ENCODE data around the gene METAP1.

METAP1 gene

DNA sequence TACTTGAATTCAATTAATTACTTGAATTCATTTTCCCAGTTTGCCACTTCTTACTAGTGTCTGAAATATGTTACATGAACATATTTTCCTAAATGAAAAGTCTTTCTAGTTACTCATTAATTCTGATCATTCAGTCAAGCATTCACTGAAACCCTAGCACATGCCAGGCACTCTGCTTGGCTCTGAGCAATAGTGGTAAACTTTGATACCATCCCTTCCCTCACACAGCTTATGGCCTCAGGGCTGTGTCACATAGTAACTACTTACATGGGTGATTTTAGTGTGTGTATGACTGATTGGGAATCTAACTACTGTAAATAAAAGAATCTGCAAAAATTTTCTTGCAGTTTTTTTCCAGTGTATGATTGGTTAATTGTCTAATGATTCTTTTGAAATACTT, 32.7 kb downstream of the METAP1 start:
- Histone ChIP-seq H3K27ac (ENCODE audit: low read length) (no peak overlapping the region), H3K27me3 (ENCODE audit: low read depth, low read length) (no peaks in the 10 kb centered on the region), H3K4me3 (ENCODE audit: low read depth in 1 of 2, low read length in 2 of 2) (no peak overlapping the region), H3K9me3 (ENCODE audit: control insufficient read depth in 1 of 2, low read length in 2 of 2) (no peaks in the 10 kb centered on the region), H3K36me3 (ENCODE audit: control insufficient read depth in 1 of 2, insufficient read depth in 2 of 2, low read length in 2 of 2) (peaks cover 0 to 6% of the 10 kb centered on the region in 2 donors), H3K4me1 (ENCODE audit: control insufficient read depth in 1 of 2, insufficient read depth in 2 of 2, low read length in 2 of 2) (no peaks in the 10 kb centered on the region)

DNA sequence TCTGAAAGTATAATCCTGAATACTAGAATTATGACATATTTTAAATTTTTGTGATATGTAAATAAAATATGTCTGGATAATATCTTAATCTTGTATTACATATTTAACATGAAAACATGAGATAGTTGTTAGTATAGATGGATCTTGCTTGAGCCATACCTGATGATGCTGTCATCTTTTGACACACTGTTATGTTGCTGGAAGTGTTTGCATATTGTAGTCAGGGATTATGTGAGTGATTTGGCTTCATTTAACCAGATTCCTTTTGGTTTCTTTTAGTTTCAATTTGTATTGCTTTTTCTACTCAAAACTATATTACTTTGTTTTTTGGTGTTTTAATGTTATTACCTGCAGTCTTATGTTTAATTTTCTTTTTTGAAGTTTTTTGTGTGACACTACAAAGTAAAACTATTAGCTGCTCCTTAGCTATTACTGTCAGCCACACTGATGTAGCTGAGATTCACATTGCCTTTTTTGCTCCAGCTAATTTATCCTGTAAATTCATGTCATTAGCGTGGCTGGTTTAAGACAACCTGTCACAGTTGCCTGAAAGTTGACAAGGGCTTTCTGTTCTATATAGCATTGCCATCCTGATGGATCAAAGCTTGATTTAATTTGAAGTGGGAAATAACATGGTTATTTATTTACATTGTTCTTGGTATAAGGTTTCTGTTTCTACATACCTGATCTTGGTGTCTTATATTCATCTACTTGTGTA, 33.7 kb downstream of the METAP1 start:
- H3K27ac ChIP-seq (ENCODE audit: low read length), result no peak overlapping the region
- no peaks in the 10 kb centered on the region for H3K27me3 ChIP-seq (ENCODE audit: low read depth, low read length)
- no peak overlapping the region for H3K4me3 ChIP-seq (ENCODE audit: low read depth in 1 of 2, low read length in 2 of 2)
- H3K36me3 ChIP-seq (ENCODE audit: control insufficient read depth in 1 of 2, insufficient read depth in 2 of 2, low read length in 2 of 2), result peaks cover 0 to 6% of the 10 kb centered on the region in 2 donors
- H3K4me1 ChIP-seq (ENCODE audit: control insufficient read depth in 1 of 2, insufficient read depth in 2 of 2, low read length in 2 of 2), result no peaks in the 10 kb centered on the region
- no peaks in the 10 kb centered on the region for H3K9me3 ChIP-seq (ENCODE audit: control insufficient read depth in 1 of 2, low read length in 2 of 2)

DNA sequence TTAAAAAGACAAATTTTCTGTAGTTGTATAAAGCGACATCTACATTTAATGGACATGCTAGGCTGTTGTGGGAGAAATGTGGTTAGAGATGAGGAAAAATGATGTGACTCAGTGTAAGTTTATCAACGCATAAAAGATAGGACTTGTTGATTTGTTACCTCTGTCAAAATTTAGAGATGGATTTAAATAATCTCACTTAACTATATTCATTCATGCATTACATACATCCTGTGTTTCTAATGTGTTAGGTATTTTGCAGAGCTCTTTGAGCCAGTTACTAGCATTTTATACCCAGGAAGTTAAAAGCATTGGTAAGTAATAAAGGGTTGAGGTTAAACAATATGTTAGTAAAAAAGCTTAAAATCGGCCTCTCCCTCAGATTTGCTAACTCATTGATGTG, 34.3 kb downstream of the METAP1 start:
- Histone ChIP-seq H3K27ac (ENCODE audit: low read length) (no peak overlapping the region), H3K9me3 (ENCODE audit: control insufficient read depth in 1 of 2, low read length in 2 of 2) (no peaks in the 10 kb centered on the region), H3K4me3 (ENCODE audit: low read depth in 1 of 2, low read length in 2 of 2) (no peak overlapping the region), H3K36me3 (ENCODE audit: control insufficient read depth in 1 of 2, insufficient read depth in 2 of 2, low read length in 2 of 2) (peaks cover 0 to 6% of the 10 kb centered on the region in 2 donors), H3K4me1 (ENCODE audit: control insufficient read depth in 1 of 2, insufficient read depth in 2 of 2, low read length in 2 of 2) (no peaks in the 10 kb centered on the region), H3K27me3 (ENCODE audit: low read depth, low read length) (no peaks in the 10 kb centered on the region)

DNA sequence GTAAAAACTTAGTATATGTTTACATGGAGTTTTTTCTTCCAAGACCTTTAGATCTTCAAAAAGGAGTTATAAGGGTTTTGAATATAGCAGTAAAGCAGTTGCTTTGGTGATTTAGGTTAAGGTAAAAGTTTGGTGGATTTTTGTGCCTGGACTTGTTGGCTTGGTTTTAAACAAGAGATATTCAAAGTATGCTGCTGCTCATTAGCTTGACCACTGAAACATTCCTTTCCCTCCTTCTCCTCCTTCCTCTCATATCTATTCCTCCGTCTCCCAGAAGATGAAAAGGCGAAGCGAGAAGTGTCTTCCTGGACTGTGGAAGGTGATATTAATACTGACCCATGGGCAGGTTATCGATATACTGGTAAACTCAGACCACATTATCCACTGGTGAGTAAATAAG, 38.4 kb downstream of the METAP1 start:
- Histone ChIP-seq H3K4me3 (ENCODE audit: low read depth in 1 of 2, low read length in 2 of 2) (no peak overlapping the region), H3K9me3 (ENCODE audit: control insufficient read depth in 1 of 2, low read length in 2 of 2) (peaks cover 3 to 7% of the 10 kb centered on the region in 2 donors), H3K36me3 (ENCODE audit: control insufficient read depth in 1 of 2, insufficient read depth in 2 of 2, low read length in 2 of 2) (peaks cover 0 to 18% of the 10 kb centered on the region in 2 donors)

DNA sequence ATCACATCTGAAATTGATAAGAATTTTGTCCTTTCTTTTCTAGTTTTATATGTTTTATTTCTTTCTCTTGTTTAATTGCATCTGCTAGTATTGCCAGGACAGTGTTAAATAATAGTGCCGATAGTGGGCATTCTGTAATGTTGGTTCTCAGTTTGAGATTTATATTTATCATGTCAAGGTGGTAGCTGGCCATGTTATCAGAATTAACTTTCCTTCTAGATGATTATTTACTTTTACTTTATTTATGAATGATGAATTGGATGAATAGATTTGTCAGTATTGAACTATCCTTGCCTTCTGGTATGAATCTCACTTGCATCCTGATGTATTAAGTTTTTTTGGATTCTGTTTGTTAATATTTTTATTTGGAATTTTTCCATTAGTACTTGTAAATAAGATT, 42.7 kb downstream of the METAP1 start:
- H3K9me3 ChIP-seq (ENCODE audit: control insufficient read depth in 1 of 2, low read length in 2 of 2), result peaks cover 3 to 7% of the 10 kb centered on the region in 2 donors
- H3K36me3 ChIP-seq (ENCODE audit: control insufficient read depth in 1 of 2, insufficient read depth in 2 of 2, low read length in 2 of 2), result peaks cover 0 to 15% of the 10 kb centered on the region in 2 donors
- no peaks in the 10 kb centered on the region for H3K27me3 ChIP-seq (ENCODE audit: low read depth, low read length)
- H3K4me3 ChIP-seq (ENCODE audit: low read depth in 1 of 2, low read length in 2 of 2), result no peak overlapping the region
- no peaks in the 10 kb centered on the region for H3K4me1 ChIP-seq (ENCODE audit: control insufficient read depth in 1 of 2, insufficient read depth in 2 of 2, low read length in 2 of 2)
- H3K27ac ChIP-seq (ENCODE audit: low read length), result no peak overlapping the region

More for the DNA sequence above, 38.4 kb downstream of the METAP1 start:
- no peak overlapping the region for H3K27ac ChIP-seq (ENCODE audit: low read length)
- no peaks in the 10 kb centered on the region for H3K4me1 ChIP-seq (ENCODE audit: control insufficient read depth in 1 of 2, insufficient read depth in 2 of 2, low read length in 2 of 2)
- no peaks in the 10 kb centered on the region for H3K27me3 ChIP-seq (ENCODE audit: low read depth, low read length)

DNA sequence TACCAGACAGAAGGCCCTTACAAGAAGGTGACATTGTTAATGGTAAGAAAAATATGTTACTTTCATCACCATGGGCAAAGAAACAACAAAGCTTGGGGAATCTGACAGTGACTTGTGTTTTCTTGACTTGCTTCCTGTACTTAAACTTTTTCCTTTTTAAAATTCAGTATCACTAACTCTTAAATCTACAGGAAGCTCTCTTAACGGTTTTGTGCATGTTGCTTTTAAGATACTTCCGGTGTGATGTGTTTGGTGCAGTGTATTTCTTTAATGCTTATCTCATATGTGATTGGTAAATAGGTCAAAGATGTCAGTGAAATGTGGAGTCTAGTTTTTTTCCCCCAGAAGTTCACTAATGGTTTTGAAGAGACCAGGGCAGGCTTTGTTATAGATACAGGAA, 47.8 kb downstream of the METAP1 start:
- no peak overlapping the region for H3K27ac ChIP-seq (ENCODE audit: low read length)
- H3K27me3 ChIP-seq (ENCODE audit: low read depth, low read length), result no peaks in the 10 kb centered on the region
- peaks cover 6 to 13% of the 10 kb centered on the region in 2 donors for H3K36me3 ChIP-seq (ENCODE audit: control insufficient read depth in 1 of 2, insufficient read depth in 2 of 2, low read length in 2 of 2)
- H3K4me1 ChIP-seq (ENCODE audit: control insufficient read depth in 1 of 2, insufficient read depth in 2 of 2, low read length in 2 of 2), result no peaks in the 10 kb centered on the region
- no peak overlapping the region for H3K4me3 ChIP-seq (ENCODE audit: low read depth in 1 of 2, low read length in 2 of 2)
- H3K9me3 ChIP-seq (ENCODE audit: control insufficient read depth in 1 of 2, low read length in 2 of 2), result peaks cover 0 to 3% of the 10 kb centered on the region in 2 donors

DNA sequence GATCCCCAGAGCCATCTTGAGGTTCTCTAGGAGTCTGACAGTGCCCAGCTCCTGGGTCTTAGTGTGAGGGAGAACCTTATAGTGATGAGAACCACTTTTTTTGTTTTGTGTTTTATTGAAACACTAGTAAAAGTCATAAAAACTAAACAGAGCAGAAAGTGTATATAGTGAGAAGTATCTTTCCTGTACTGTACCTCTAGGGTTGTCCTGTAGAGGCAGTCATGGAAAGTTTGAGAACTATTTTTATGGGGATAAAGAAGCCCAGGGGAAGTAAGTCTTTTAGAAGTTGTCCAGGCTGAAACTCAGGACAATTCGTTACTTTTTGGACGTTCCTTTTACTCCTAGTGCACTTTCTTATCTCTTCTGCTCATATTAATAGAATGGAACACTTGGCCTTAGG, 52.2 kb downstream of the METAP1 start:
- Histone ChIP-seq H3K4me1 (ENCODE audit: control insufficient read depth in 1 of 2, insufficient read depth in 2 of 2, low read length in 2 of 2) (no peaks in the 10 kb centered on the region), H3K36me3 (ENCODE audit: control insufficient read depth in 1 of 2, insufficient read depth in 2 of 2, low read length in 2 of 2) (peaks cover 14 to 16% of the 10 kb centered on the region in 2 donors), H3K27me3 (ENCODE audit: low read depth, low read length) (no peaks in the 10 kb centered on the region), H3K4me3 (ENCODE audit: low read depth in 1 of 2, low read length in 2 of 2) (no peak overlapping the region), H3K9me3 (ENCODE audit: control insufficient read depth in 1 of 2, low read length in 2 of 2) (no peaks in the 10 kb centered on the region), H3K27ac (ENCODE audit: low read length) (no peak overlapping the region)

DNA sequence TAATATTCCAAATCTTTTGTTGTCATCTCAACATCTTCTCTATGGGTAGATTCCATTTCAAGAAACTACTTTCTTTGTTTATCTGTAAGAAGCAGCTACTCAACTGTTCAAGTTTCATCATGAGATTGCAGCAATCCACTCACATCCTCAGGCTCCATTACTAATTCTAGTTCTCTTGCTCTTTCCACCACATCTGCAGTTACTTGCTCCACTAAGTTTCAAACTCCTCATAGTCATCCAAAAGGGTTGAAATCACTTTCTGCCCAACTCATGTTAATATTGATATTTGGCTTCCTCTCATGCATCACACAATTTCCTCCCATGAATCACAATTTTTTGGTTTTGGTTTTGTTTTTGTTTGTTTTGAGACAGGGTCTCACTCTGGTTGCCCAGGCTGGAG, 57.4 kb downstream of the METAP1 start:
- peaks cover 5 to 10% of the 10 kb centered on the region in 2 donors for H3K36me3 ChIP-seq (ENCODE audit: control insufficient read depth in 1 of 2, insufficient read depth in 2 of 2, low read length in 2 of 2)
- no peak overlapping the region for H3K27ac ChIP-seq (ENCODE audit: low read length)
- H3K27me3 ChIP-seq (ENCODE audit: low read depth, low read length), result no peaks in the 10 kb centered on the region
- no peaks in the 10 kb centered on the region for H3K9me3 ChIP-seq (ENCODE audit: control insufficient read depth in 1 of 2, low read length in 2 of 2)
- no peak overlapping the region for H3K4me3 ChIP-seq (ENCODE audit: low read depth in 1 of 2, low read length in 2 of 2)
- H3K4me1 ChIP-seq (ENCODE audit: control insufficient read depth in 1 of 2, insufficient read depth in 2 of 2, low read length in 2 of 2), result peaks cover 0 to 4% of the 10 kb centered on the region in 2 donors

DNA sequence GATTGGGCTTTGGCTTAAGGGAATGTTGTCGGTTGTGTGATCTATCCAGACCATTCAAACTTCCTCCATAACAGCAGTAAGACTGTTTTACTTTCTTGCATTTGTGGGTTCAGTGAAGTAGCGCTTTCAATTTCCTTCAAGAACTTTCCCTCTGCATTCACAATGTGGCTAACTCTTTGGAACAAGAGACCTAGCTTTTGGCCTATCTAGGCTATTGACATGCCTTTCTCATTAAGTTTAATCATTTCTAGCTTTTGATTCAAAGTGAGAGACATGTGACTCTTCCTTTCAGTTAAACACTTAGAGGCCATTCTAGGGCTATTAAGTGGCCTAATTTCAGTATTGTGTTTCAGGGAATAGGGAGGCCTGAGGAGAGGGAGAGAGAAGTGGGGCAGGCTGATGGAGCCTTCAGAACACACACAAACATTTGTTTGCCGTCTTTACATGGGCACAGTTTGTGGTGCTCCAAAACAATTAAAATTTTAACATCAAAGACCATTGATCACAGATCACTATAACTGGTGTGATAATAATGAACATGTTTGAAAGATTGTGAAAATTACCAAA, 59.0 kb downstream of the METAP1 start:
- Histone ChIP-seq H3K36me3 (ENCODE audit: control insufficient read depth in 1 of 2, insufficient read depth in 2 of 2, low read length in 2 of 2) (peaks cover 0 to 16% of the 10 kb centered on the region in 2 donors), H3K4me1 (ENCODE audit: control insufficient read depth in 1 of 2, insufficient read depth in 2 of 2, low read length in 2 of 2) (peaks cover 0 to 4% of the 10 kb centered on the region in 2 donors), H3K9me3 (ENCODE audit: control insufficient read depth in 1 of 2, low read length in 2 of 2) (no peaks in the 10 kb centered on the region), H3K27ac (ENCODE audit: low read length) (no peak overlapping the region), H3K4me3 (ENCODE audit: low read depth in 1 of 2, low read length in 2 of 2) (no peak overlapping the region), H3K27me3 (ENCODE audit: low read depth, low read length) (no peaks in the 10 kb centered on the region)

DNA sequence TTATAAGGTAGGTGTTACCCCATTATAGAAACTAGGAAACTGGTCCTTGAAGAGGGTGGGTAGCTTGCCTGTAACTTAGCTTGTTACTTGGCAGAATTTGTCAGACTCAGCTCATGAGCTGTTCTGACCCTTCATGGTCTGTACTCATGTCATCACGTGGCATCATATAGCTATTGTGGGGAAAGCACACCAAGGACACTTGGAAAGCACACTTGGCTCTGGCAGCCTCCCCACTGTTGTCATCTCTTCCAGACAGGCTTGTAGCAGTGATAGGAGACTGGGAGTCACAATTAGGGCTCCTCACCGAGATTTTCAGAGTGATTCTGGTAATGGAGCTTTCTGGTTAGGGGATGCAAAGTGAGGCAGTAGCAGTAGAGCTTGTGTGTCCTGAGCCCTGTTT, 62.7 kb downstream of the METAP1 start:
- Histone ChIP-seq H3K27me3 (ENCODE audit: low read depth, low read length) (no peaks in the 10 kb centered on the region), H3K4me3 (ENCODE audit: low read depth in 1 of 2, low read length in 2 of 2) (no peak overlapping the region), H3K27ac (ENCODE audit: low read length) (no peak overlapping the region), H3K9me3 (ENCODE audit: control insufficient read depth in 1 of 2, low read length in 2 of 2) (no peaks in the 10 kb centered on the region), H3K4me1 (ENCODE audit: control insufficient read depth in 1 of 2, insufficient read depth in 2 of 2, low read length in 2 of 2) (peaks cover 0 to 4% of the 10 kb centered on the region in 2 donors), H3K36me3 (ENCODE audit: control insufficient read depth in 1 of 2, insufficient read depth in 2 of 2, low read length in 2 of 2) (peaks cover 4 to 13% of the 10 kb centered on the region in 2 donors)

DNA sequence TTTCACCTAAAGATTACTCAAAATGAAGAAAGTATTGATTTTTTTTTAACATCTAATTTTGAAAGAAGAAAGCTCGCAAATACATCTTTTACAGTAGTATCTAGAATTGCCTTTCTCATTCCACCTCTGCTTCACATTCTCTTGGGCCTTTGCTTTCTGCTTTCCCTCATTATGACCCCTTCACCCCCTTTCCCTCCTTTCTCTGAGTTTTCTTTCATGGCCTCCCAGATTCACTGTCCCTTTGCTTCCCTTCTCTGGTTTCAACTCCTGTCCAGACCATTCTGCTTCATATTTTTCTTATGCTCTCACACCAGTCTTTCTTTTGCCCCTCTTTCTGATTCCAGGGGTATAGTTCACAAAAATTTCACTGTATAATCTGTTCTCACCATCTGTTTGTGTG, 64.0 kb downstream of the METAP1 start:
- Histone ChIP-seq H3K4me3 (ENCODE audit: low read depth in 1 of 2, low read length in 2 of 2) (no peak overlapping the region), H3K4me1 (ENCODE audit: control insufficient read depth in 1 of 2, insufficient read depth in 2 of 2, low read length in 2 of 2) (peaks cover 0 to 4% of the 10 kb centered on the region in 2 donors), H3K27ac (ENCODE audit: low read length) (peak overlapping the region; percentile 32), H3K9me3 (ENCODE audit: control insufficient read depth in 1 of 2, low read length in 2 of 2) (no peaks in the 10 kb centered on the region), H3K27me3 (ENCODE audit: low read depth, low read length) (no peaks in the 10 kb centered on the region), H3K36me3 (ENCODE audit: control insufficient read depth in 1 of 2, insufficient read depth in 2 of 2, low read length in 2 of 2) (peaks cover 4 to 13% of the 10 kb centered on the region in 2 donors)
